ENCODE results near the gene M1AP. TPM values are rescaled to one million over a fixed set of nuclear protein-coding genes. Genes with fewer than 3 reads are reported as not detected.
"Not testable (repeated sequence)": the region's sequence is repeated elsewhere in the genome, so short reads cannot be mapped to it uniquely, and the experiment has no call there.

The M1AP gene
- total RNA-seq, 1 donor from 2014 or later: 0.24 TPM

DNA sequence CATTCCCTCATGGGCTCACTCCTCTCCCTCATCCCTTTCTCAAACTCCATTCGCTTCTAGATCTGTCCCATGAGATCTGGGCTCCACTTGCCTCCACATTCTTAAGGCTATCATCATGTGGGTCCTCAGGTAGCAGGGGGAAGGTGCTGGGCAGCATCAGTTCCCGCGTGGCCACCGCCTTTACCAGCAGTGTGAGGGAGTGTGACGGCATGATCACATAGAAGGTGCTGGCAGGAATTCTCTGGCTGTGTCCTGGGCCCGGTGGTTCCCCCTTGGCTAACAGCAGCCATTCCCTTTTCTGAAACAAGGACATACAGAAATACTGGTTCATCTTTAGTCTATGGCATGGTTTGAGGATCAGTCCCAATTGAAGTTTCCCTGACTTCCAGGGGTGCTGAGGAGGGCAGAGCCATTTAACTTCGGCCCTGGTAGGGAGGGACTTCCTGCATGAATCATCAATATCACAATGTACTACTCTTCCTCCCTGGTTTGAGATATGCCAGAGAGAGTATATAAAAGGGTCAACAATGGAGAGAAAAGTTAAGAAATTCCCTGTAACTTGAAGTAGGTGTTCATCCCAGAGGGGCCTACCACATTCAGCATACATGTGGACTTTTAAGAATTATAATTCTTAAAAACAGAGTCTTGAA is 85.9 kb downstream of the M1AP start:
- Mint-ChIP-seq H3K4me3 (no peak overlapping the region), H3K27me3 (peaks cover 79% of the 10 kb centered on the region), H3K4me1 (ENCODE audit: unreplicated experiment) (no peaks in the 10 kb centered on the region), H3K9me3 (no peaks in the 10 kb centered on the region), H3K36me3 (no peaks in the 10 kb centered on the region), H3K27ac (no peak overlapping the region)
- DNase-seq (ENCODE audit: extremely low spot score, unreplicated experiment): no peak
- TF ChIP-seq, protein P1, sequence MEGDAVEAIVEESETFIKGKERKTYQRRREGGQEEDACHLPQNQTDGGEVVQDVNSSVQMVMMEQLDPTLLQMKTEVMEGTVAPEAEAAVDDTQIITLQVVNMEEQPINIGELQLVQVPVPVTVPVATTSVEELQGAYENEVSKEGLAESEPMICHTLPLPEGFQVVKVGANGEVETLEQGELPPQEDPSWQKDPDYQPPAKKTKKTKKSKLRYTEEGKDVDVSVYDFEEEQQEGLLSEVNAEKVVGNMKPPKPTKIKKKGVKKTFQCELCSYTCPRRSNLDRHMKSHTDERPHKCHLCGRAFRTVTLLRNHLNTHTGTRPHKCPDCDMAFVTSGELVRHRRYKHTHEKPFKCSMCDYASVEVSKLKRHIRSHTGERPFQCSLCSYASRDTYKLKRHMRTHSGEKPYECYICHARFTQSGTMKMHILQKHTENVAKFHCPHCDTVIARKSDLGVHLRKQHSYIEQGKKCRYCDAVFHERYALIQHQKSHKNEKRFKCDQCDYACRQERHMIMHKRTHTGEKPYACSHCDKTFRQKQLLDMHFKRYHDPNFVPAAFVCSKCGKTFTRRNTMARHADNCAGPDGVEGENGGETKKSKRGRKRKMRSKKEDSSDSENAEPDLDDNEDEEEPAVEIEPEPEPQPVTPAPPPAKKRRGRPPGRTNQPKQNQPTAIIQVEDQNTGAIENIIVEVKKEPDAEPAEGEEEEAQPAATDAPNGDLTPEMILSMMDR (conservative IDR thresholded peaks at IDR 0.05): no peak

GRCh38 chr2:74561022-74561421 is 87.1 kb downstream of the M1AP start:
- H3K27me3 Mint-ChIP-seq: peaks cover 81% of the 10 kb centered on the region
- H3K9me3 Mint-ChIP-seq; DNase-seq (ENCODE audit: extremely low spot score, unreplicated experiment); H3K27ac Mint-ChIP-seq; H3K4me3 Mint-ChIP-seq; H3K36me3 Mint-ChIP-seq; H3K4me1 Mint-ChIP-seq (ENCODE audit: unreplicated experiment): not testable (repeated sequence)

GRCh38 chr2:74560591-74560990 is 87.5 kb downstream of the M1AP start:
- TF ChIP-seq, protein P1 (conservative IDR thresholded peaks at IDR 0.05): no peak
- no peak overlapping the region for H3K4me3 Mint-ChIP-seq
- H3K9me3 Mint-ChIP-seq: no peaks in the 10 kb centered on the region
- no peak for DNase-seq (ENCODE audit: extremely low spot score, unreplicated experiment)
- peaks cover 77% of the 10 kb centered on the region for H3K27me3 Mint-ChIP-seq
- no peak overlapping the region for H3K27ac Mint-ChIP-seq
- H3K36me3 Mint-ChIP-seq: no peaks in the 10 kb centered on the region
- H3K4me1 Mint-ChIP-seq (ENCODE audit: unreplicated experiment): no peaks in the 10 kb centered on the region

GRCh38 chr2:74559912-74560311 is 88.2 kb downstream of the M1AP start:
- no peak for DNase-seq (ENCODE audit: extremely low spot score, unreplicated experiment)
- TF ChIP-seq, protein P1 (conservative IDR thresholded peaks at IDR 0.05): no peak
- Mint-ChIP-seq H3K36me3 (no peaks in the 10 kb centered on the region), H3K9me3 (no peaks in the 10 kb centered on the region), H3K27me3 (peaks cover 82% of the 10 kb centered on the region), H3K27ac (no peak overlapping the region), H3K4me3 (no peak overlapping the region), H3K4me1 (ENCODE audit: unreplicated experiment) (no peaks in the 10 kb centered on the region)

GRCh38 chr2:74558284-74559230 is 89.6 kb downstream of the M1AP start:
- H3K9me3 Mint-ChIP-seq: no peaks in the 10 kb centered on the region
- TF ChIP-seq, protein P1 (conservative IDR thresholded peaks at IDR 0.05): no peak
- peak overlapping the region; percentile 21 for H3K4me3 Mint-ChIP-seq
- peaks cover 75% of the 10 kb centered on the region for H3K27me3 Mint-ChIP-seq
- peak overlapping the region; percentile 23 for H3K27ac Mint-ChIP-seq
- no peak for DNase-seq (ENCODE audit: extremely low spot score, unreplicated experiment)
- no peaks in the 10 kb centered on the region for H3K4me1 Mint-ChIP-seq (ENCODE audit: unreplicated experiment)
- H3K36me3 Mint-ChIP-seq: no peaks in the 10 kb centered on the region

DNA sequence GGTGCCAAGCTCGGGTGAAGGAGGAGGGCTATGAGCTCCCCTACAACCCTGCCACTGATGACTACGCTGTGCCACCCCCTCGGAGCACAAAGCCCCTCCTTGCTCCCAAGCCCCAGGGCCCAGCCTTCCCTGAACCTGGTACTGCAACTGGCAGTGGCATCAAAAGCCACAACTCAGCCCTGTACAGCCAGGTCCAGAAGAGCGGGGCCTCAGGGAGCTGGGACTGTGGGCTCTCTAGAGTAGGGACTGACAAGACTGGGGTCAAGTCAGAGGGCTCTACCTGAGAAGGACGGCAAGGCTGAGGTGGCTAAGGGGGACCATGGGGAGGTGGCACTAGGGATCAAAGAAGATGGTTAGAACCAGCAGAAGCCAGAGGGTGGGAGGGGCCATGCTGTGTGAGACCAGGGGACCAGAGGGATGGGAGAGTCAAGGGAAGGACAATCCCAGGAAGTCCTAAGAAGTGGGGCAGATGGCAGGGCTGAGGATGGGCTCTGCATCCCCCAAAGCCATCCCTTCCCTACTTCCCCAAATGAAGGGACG is 91.2 kb downstream of the M1AP start:
- Mint-ChIP-seq H3K9me3 (no peaks in the 10 kb centered on the region), H3K36me3 (no peaks in the 10 kb centered on the region), H3K27ac (no peak overlapping the region), H3K27me3 (peaks cover 69% of the 10 kb centered on the region), H3K4me1 (ENCODE audit: unreplicated experiment) (peaks cover 8% of the 10 kb centered on the region), H3K4me3 (no peak overlapping the region)
- TF ChIP-seq, protein P1 (conservative IDR thresholded peaks at IDR 0.05): no peak
- no peak for DNase-seq (ENCODE audit: extremely low spot score, unreplicated experiment)
